Ishikawa (cell line): ENCODE results near the gene ADPRH.

Source experiments
- CEBPB ChIP-seq: IDR thresholded peaks from 2 replicates; pipeline ENCODE4 v1.6.1; 2012
- CREB1 ChIP-seq: IDR thresholded peaks from 2 replicates; pipeline ENCODE4 v1.6.1; 2012; ENCODE audit warnings: low read depth
- EGR1 ChIP-seq: IDR thresholded peaks from 2 replicates; pipeline ENCODE4 v1.6.1; 2012
- EP300 ChIP-seq: IDR thresholded peaks from 2 replicates; pipeline ENCODE4 v1.6.1; 2012; ENCODE audit warnings: borderline replicate concordance
- FOXM1 ChIP-seq: IDR thresholded peaks from 2 replicates; pipeline ENCODE4 v1.6.1; 2012; ENCODE audit warnings: low read depth, borderline replicate concordance
- MAX ChIP-seq: IDR thresholded peaks from 2 replicates; pipeline ENCODE4 v1.6.1; 2012
- NFIC ChIP-seq: IDR thresholded peaks from 2 replicates; pipeline ENCODE4 v1.6.1; 2012
- RAD21 ChIP-seq: IDR thresholded peaks from 2 replicates; pipeline ENCODE4 v1.6.1; 2012; ENCODE audit warnings: low read depth
- REST ChIP-seq: IDR thresholded peaks from 2 replicates; pipeline ENCODE4 v1.6.1; 2012; ENCODE audit warnings: low read depth, mild to moderate bottlenecking
- TAF1 ChIP-seq: IDR thresholded peaks from 2 replicates; pipeline ENCODE4 v1.6.1; 2012; ENCODE audit warnings: low read depth, mild to moderate bottlenecking
- TCF12 ChIP-seq: IDR thresholded peaks from 2 replicates; pipeline ENCODE4 v1.6.1; 2012; ENCODE audit warnings: low read depth
- TEAD4 ChIP-seq: IDR thresholded peaks from 2 replicates; pipeline ENCODE4 v1.6.1; 2012
- USF1 ChIP-seq: IDR thresholded peaks from 2 replicates; pipeline ENCODE4 v1.6.1; 2012
- YY1 ChIP-seq: IDR thresholded peaks from 2 replicates; pipeline ENCODE4 v1.6.1; 2012; ENCODE audit warnings: low read depth
- ZBTB7A ChIP-seq: IDR thresholded peaks from 2 replicates; pipeline ENCODE4 v1.6.1; 2012; ENCODE audit warnings: low read depth

The ADPRH gene

GRCh38 chr3:119589102-119589773 lies 9.9 kb downstream of the ADPRH start:
- TF ChIP-seq YY1 = no peak
- no peak for TF ChIP-seq USF1
- TF ChIP-seq NFIC = no peak
- no peak for TF ChIP-seq TAF1
- TF ChIP-seq ZBTB7A = no peak
- no peak for TF ChIP-seq MAX
- no peak for TF ChIP-seq TCF12
- no peak for TF ChIP-seq CEBPB

- TF ChIP-seq TEAD4 = no peak
- TF ChIP-seq FOXM1 = no peak
- no peak for TF ChIP-seq TAF1
- TF ChIP-seq YY1 = no peak
- TF ChIP-seq RAD21 = no peak
- no peak for TF ChIP-seq EP300
- no peak for TF ChIP-seq CREB1
- no peak for TF ChIP-seq EGR1
- TF ChIP-seq MAX = no peak
- TF ChIP-seq ZBTB7A = no peak
- no peak for TF ChIP-seq USF1
Observed at GRCh38 chr3:119590706-119591105, 11.4 kb downstream of the ADPRH start.

- no peak for TF ChIP-seq ZBTB7A
- no peak for TF ChIP-seq EP300
Observed at GRCh38 chr3:119592861-119593260, 13.6 kb downstream of the ADPRH start.

- no peak for TF ChIP-seq EP300
- no peak for TF ChIP-seq ZBTB7A
- no peak for TF ChIP-seq NFIC
- no peak for TF ChIP-seq RAD21
- no peak for TF ChIP-seq TCF12
- no peak for TF ChIP-seq MAX
- TF ChIP-seq CREB1 = no peak
- no peak for TF ChIP-seq REST
- no peak for TF ChIP-seq YY1
- no peak for TF ChIP-seq USF1
- TF ChIP-seq TAF1 = no peak
- no peak for TF ChIP-seq EGR1
- TF ChIP-seq CEBPB = no peak
- TF ChIP-seq FOXM1 = no peak
- no peak for TF ChIP-seq TEAD4
Observed at GRCh38 chr3:119594066-119594465, 14.8 kb downstream of the ADPRH start.

- TF ChIP-seq REST (no peak), TEAD4 (no peak), USF1 (no peak), TAF1 (no peak), ZBTB7A (no peak), NFIC (no peak)
Observed at GRCh38 chr3:119595639-119596334, 16.5 kb downstream of the ADPRH start.
